Fibroblast of lung (primary cell): Measurements from ENCODE around the gene SLC15A2.

Experiments used
- CTCF ChIP-seq, 2 donors: IDR thresholded peaks in 1 of 2; conservative IDR thresholded peaks in 1 of 2; 1 replicate in 1 of 2; 2 replicates in 1 of 2; pipeline ENCODE4 v1.5.1; 2011 to 2012; ENCODE audit warnings: low read length in 2 of 2, control low read depth in 1 of 2, inconsistent platforms in 1 of 2, low read depth in 1 of 2, mild to moderate bottlenecking in 1 of 2
- EZH2 ChIP-seq: IDR thresholded peaks from 2 replicates; pipeline ENCODE4 v1.5.1; 2012; ENCODE audit warnings: low read length, control low read depth, mild to moderate bottlenecking; ENCODE audit errors: missing control alignments

GRCh38 chr3:121942116-121942786 lies 48.0 kb downstream of the SLC15A2 start:
- TF ChIP-seq EZH2, result no peak
- no peak for TF ChIP-seq CTCF (conservative IDR thresholded peaks at IDR 0.05 in 1 of 2, IDR thresholded peaks at IDR 0.05 in 1 of 2; ENCODE audit: low read depth in 1 of 2, low read length in 2 of 2)
